Heart left ventricle (tissue), 16 donors: ENCODE data around the gene KDM2A. TPM values are rescaled to one million over a fixed set of nuclear protein-coding genes. Genes with fewer than 3 reads are reported as not detected.

ENCODE experiments used
- ATAC-seq, 4 donors: fragments of 200-7000 bp; cut with Tn5 transposase; one replicate each; pipeline ENCODE4 v1.9.1; 2020 to 2022; ENCODE audit warnings: moderate library complexity in 4 of 4, mild to moderate bottlenecking in 3 of 4, moderate number of reproducible peaks in 1 of 4
- DNase-seq, 5 donors: peaks; one replicate each; pipeline ENCODE4 v3.0.0-alpha.2; 2020
- H3K27ac ChIP-seq, 12 donors: fragments of 200-600 bp; sonication (generic) in 4 of 12; one replicate each; pipeline versions ENCODE4 v1.5.0 to v1.8.0; 2016 to 2022; ENCODE audit warnings: mild to moderate bottlenecking in 2 of 12
- H3K27me3 ChIP-seq, 9 donors: fragments of 200-600 bp; sonication (generic) in 2 of 9; one replicate each; pipeline versions ENCODE4 v1.5.1 to v1.8.0; 2016 to 2022; ENCODE audit warnings: mild to moderate bottlenecking in 3 of 9
- H3K36me3 ChIP-seq, 9 donors: fragments of 200-600 bp; sonication (generic) in 2 of 9; one replicate each; pipeline versions ENCODE4 v1.5.0 to v1.8.0; 2018 to 2022; ENCODE audit warnings: mild to moderate bottlenecking in 2 of 9
- H3K4me1 ChIP-seq, 12 donors: fragments of 200-600 bp; sonication (generic) in 4 of 12; one replicate each; pipeline versions ENCODE4 v1.5.0 to v1.8.0; 2016 to 2022; ENCODE audit warnings: mild to moderate bottlenecking in 3 of 12
- H3K4me3 ChIP-seq, 12 donors: fragments of 200-600 bp; sonication (generic) in 4 of 12; one replicate each; pipeline versions ENCODE4 v1.5.0 to v1.8.0; 2017 to 2022; ENCODE audit warnings: mild to moderate bottlenecking in 9 of 12, moderate library complexity in 4 of 12
- H3K9me3 ChIP-seq, 12 donors: fragments of 200-600 bp; sonication (generic) in 4 of 12; one replicate each; pipeline versions ENCODE4 v1.5.0 to v1.8.0; 2016 to 2022; ENCODE audit warnings: mild to moderate bottlenecking in 1 of 12
- CTCF ChIP-seq, 12 donors: fragments of 200-600 bp; sonication (generic) in 4 of 12; IDR thresholded peaks; one replicate each; pipeline versions ENCODE4 v1.5.0 to v1.8.0; 2018 to 2022; ENCODE audit warnings: antibody characterized with exemption in 12 of 12, mild to moderate bottlenecking in 5 of 12
- POLR2A ChIP-seq, 2 donors: fragments of 450-650 bp; IDR thresholded peaks; one replicate each; pipeline ENCODE4 v1.6.1; 2017; ENCODE audit warnings: antibody characterized with exemption in 2 of 2, mild to moderate bottlenecking in 2 of 2, moderate library complexity in 2 of 2
- WGBS, 4 donors: extraction: QIAGEN DNeasy Blood & Tissue Kit in 2 of 4; methylation state at CpG; one replicate each; pipeline versions ENCODE4 v1.1.5 to v1.1.7; 2013 to 2018; 5-methylcytosine and 5-hydroxymethylcytosine counted together
- intact Hi-C, 10 donors: fragments of 100-400 bp; cut with DNase I; formaldehyde crosslinking; loops; one replicate each; pipeline versions ENCODE4 v1.11.1 to v1.14.2; 2022
- polyA plus RNA-seq, 2 donors: library from polyadenylated mRNA; stranded (reverse); fragments of 200-250 nt; gene quantifications; one replicate each; pipeline ENCODE4 v1.2.3, GENCODE V29; 2013
- total RNA-seq, 9 donors: library from RNA; depleted of rRNA in 2 of 9; stranded (reverse); fragments of >200 nt in 2 of 9; fragmentation: NEBNext Ultra II Directional in 3 of 9; extraction: Animal tissue kit (Norgen Biotek cat#: 25700) in 3 of 9; gene quantifications; one replicate each; pipeline versions ENCODE4 v1.1.0 to v1.2.4, GENCODE V29; 2016 to 2023
- donor health status: ischemic (EF 13 %, LVEDD 7.1; RV severe dilation, severe dysfunction).
- donor health status: healthy with polysubstance abuse.
- donor health status: DM: no; HTN: yes; CAD: no.
- donor health status: DM: no; HTN: no; CAD: no.
- donor health status: ischemic (EF 25% LVEDD 6.9; RV normal size, moderate dysfunction).
- donor health status: ischemic (EF 25% LVEDD 5.7; RV mildly dilated, moderate dysfunction).
- donor health status: healthy.
- donor health status: DM: yes; HTN: yes; CAD: no.
- donor health status: ischemic (EF 35%, LVEDD 5.7; RV mildly dilated, moderate dysfunction).
- donor health status: nonischemic (EF 11% LVEDD 7.7; RV severe dilation, severe dysfunction).
- donor health status: DM: yes; HTN: yes; CAD: no.
- donor health status: PGD.
- donor health status: ischemic (EF 29% LVEDD 5.4; RV normal size, mild dysfunction).
- donor health status: nonischemic (EF 23%, LVEDD 6.1; RV moderate dilation, normal function).

KDM2A gene
- total and polyA plus RNA-seq, 11 donors: 23.4 to 66.4 (median 37.3) TPM

- Histone ChIP-seq H3K9me3 (no peaks in the 10 kb centered on the region), H3K27ac (peak overlapping the region; percentile 61 to 100 (median 88)), H3K36me3 (peaks cover 0 to 33% (median 11%) of the 10 kb centered on the region in 9 donors), H3K27me3 (no peaks in the 10 kb centered on the region), H3K4me1 (peaks cover 39 to 100% (median 95%) of the 10 kb centered on the region in 12 donors), H3K4me3 (peak overlapping the region in 6 of 12 donors; percentile 7 to 98 (median 18))
- DNase-seq (peak; percentile 40 to 80 (median 64)), ATAC-seq (peak in 1 of 4 donors; percentile 1)
- 31 to 44% (median 33%) methylated on average over 27 to 35 of the region's 35 CpGs for WGBS, 4 donors
- intact Hi-C loops: no loop called here
- TF ChIP-seq CTCF (IDR thresholded peaks at IDR 0.05): no peak
- TF ChIP-seq POLR2A (IDR thresholded peaks at IDR 0.05): no peak
Observed at GRCh38 chr11:67274768-67275605, 155.9 kb downstream of the KDM2A start.

- Histone ChIP-seq H3K9me3 (no peaks in the 10 kb centered on the region), H3K27me3 (no peaks in the 10 kb centered on the region), H3K36me3 (peaks cover 0 to 37% (median 19%) of the 10 kb centered on the region in 9 donors), H3K4me1 (peaks cover 38 to 100% (median 88%) of the 10 kb centered on the region in 12 donors), H3K27ac (peak overlapping the region in 11 of 12 donors; percentile 74 to 100 (median 88)), H3K4me3 (peak overlapping the region in 3 of 12 donors; percentile 8 to 26 (median 22))
- no peak for ATAC-seq
- TF ChIP-seq CTCF (IDR thresholded peaks at IDR 0.05) (no peak), POLR2A (IDR thresholded peaks at IDR 0.05) (no peak)
- 80 to 88% (median 85%) methylated on average over 13 to 17 of the region's 17 CpGs for WGBS, 4 donors
- intact Hi-C loops: no loop called here
- DNase-seq: peak in 4 of 5 donors; percentile 17 to 49 (median 24)
Observed at GRCh38 chr11:67275606-67276409, 156.7 kb downstream of the KDM2A start.

- intact Hi-C loops: loop anchor here in 1 of 10 donors (1.0 kb wide), 1 partner anchor 11 kb away; no protein-coding TSS in a partner anchor
- peak in 4 of 5 donors; percentile 59 to 77 (median 70) for DNase-seq
- Histone ChIP-seq H3K4me1 (peaks cover 34 to 100% (median 78%) of the 10 kb centered on the region in 12 donors), H3K27ac (peak overlapping the region; percentile 78 to 100 (median 88)), H3K9me3 (no peaks in the 10 kb centered on the region), H3K36me3 (peaks cover 0 to 46% (median 29%) of the 10 kb centered on the region in 9 donors), H3K4me3 (peak overlapping the region in 10 of 12 donors; percentile 22 to 54 (median 42)), H3K27me3 (no peaks in the 10 kb centered on the region)
- 27 to 38% (median 31%) methylated on average over 13 to 16 of the region's 16 CpGs for WGBS, 4 donors
- TF ChIP-seq POLR2A (IDR thresholded peaks at IDR 0.05) (no peak), CTCF (IDR thresholded peaks at IDR 0.05) (peak in 8 of 12 donors; percentile 6 to 47 (median 27))
- peak in 3 of 4 donors; percentile 22 to 60 (median 28) for ATAC-seq
Observed at GRCh38 chr11:67276781-67277230, 157.7 kb downstream of the KDM2A start.
